HG02884 (cell line): ENCODE measurements around the gene GRID1.
"Not testable (repeated sequence)": the region's sequence is repeated elsewhere in the genome, so short reads cannot be mapped to it uniquely, and the experiment has no call there.

Experiments used
- ATAC-seq: cut with Tn5 transposase; IDR thresholded peaks from one replicate; pipeline ENCODE4 v1.9.1; 2021; ENCODE audit warnings: mild to moderate bottlenecking, moderate library complexity; ENCODE audit not compliant: unreplicated experiment

Gene GRID1

DNA sequence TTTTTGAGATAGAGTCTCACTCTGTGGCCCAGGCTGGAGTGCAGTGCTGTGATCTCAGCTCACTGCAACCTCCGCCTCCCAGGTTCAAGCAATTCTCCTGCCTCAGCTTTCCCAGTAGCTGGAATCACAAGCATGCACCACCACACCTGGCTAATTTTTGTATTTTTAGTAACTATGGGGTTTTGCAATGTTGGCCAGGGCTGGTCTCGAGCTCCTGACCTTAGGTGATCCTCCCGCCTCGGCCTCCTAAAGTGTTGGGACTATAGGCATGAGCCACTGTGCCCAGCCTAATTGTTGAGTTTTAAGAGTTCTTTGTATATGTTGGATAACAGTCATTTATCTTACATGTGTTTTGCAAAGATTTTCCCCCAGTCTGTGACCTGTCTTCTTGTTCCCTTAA, 667.5 kb downstream of the GRID1 start:
- ATAC-seq, result not testable (repeated sequence)

DNA sequence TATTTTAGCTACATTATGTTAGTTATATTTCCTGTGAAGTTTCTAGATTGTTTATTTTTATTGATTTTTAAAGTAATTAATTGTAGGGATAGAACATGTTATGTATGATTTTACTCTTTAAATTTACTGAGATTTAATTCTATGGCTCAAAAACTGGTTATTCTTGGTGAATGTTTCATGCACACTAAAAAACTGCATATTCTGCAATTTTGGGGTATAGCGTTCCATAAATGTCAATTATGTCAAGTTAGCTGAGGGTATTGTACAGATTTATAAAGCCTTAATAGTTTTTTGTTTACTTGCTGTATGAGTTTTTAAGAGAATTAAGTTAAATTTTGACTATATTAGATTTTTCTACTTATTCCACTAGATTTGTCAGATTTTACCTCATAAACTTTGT, 669.7 kb downstream of the GRID1 start:
- no peak for ATAC-seq

GRCh38 chr10:85682621-85683020, 684.0 kb downstream of the GRID1 start:
- no peak for ATAC-seq

GRCh38 chr10:85679710-85680109, 686.9 kb downstream of the GRID1 start:
- ATAC-seq, result no peak

GRCh38 chr10:85679061-85679460, 687.5 kb downstream of the GRID1 start:
- no peak for ATAC-seq

GRCh38 chr10:85674851-85675250, 691.7 kb downstream of the GRID1 start:
- no peak for ATAC-seq

- no peak for ATAC-seq
Measured at GRCh38 chr10:85673270-85673669, 693.3 kb downstream of the GRID1 start.

DNA sequence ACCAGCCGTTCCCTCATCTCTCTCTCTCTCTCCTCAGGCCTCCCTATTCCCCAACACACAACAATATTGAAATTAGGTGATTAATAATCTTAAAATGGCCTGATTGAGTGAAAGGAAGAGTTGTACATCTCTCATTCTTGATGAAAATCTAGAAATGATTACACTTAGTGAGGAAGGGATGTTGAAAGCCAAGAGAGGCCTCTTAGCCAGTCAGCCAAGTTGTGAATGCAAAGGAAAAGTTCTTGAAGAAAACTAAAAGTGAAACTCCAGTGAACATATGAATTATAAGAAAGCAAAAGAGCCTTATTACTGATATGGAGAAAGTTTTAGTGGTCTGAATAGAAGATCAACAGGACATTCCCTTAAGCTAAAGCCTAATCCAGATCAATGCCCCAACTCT, 695.1 kb downstream of the GRID1 start:
- ATAC-seq, result no peak

DNA sequence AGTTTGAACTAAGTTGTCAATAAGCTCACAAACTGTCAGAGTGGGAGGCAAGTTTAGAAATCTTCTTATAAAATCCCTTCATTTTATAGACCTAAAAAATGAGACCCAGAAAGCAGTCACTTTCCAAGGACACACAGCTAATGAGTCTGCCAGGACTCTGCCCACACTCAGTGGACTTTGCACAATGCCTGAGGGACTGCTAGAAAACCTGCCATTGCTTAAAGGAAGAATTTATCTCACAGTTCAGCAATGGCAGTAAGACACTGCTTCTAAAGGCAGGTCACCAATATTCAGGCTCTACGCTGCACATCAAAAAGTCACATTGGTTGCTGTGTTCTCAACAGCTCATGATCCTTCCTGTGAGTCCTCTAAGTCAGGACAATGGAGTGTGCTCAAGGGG, 698.1 kb downstream of the GRID1 start:
- ATAC-seq, result no peak

DNA sequence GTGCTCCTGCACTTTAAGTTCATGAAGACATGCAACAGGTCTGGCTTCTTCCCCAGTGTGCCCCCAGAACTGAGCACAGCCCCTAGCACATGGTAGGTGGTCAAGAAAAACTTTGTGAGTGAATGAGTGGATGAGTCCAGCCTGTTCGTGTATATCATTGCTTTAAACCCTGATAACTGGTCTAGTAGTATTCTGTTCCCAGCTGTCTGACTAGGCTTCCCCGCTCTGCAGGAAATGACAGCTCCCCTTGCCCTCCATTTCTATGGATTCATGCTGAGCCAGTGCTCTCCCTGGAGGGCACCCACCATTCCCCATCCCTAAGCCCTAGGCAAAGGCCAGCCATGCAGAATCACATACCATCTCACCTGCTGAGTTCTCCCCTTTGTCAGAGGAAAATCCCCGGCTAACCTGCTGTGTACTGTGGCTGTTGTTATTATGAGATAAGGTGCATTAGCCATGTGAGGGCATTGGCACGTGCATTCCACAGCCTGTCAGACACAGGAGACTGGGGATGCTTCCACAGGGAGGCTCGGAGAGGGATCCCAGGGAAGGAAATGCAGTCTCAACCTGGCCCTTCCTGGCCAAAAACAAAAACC, 698.9 kb downstream of the GRID1 start:
- ATAC-seq, result no peak

DNA sequence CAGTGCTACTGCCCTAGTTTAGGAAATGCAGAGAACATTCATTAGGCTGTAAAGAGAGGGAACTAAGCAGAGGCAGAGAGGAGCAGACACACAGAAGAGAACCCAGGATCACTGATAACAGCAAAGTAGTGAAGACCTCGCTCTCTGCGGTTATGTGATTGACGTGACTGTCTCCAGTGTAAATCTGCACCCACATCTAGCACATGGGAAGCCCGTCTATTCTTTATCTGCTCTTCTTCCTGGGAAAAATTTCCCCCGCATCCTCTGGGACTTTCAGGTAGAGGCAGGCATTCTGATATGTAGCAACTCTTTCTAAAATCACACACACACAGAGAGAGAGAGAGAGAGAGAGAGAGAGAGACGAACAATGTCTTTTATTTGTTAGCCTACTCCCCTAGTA, 699.6 kb downstream of the GRID1 start:
- no peak for ATAC-seq

DNA sequence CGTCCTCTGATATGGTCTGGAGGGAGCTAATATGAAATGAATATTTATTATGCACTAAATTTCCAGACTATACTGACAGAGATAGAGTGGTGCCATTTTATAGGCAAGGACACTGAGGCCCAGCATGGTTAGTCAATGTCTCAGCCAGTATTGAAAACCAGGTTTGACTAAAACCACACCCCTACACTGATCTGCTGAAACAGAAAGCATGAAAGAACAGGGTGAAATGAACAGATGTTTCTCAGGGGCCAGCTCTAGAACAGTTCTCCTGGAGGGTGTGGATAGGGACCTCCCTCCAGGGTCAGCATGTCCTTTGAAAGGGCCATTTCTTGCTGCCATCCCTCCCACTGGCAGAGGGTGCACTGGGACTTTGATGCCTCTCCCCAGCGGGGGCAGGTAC, 700.5 kb downstream of the GRID1 start:
- ATAC-seq, result no peak

DNA sequence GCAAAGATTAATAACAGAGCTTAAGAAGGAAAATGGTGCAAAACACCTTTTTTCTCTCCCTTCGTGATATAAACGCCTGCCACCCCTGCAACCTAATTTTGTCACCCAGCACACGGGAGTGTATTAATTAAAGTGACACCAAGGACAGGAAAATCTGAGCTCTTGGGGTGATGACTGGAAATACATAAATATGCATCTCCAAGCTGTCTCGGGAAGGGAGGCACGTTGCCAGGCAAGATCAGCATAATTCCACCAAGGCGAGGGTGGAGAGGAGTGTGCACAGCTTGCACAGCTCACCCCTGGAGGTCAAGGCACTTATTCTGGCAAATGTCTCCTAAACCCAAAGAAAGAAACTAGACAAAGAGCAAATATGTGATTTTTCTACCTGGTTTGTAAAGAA, 700.9 kb downstream of the GRID1 start:
- ATAC-seq, result no peak

DNA sequence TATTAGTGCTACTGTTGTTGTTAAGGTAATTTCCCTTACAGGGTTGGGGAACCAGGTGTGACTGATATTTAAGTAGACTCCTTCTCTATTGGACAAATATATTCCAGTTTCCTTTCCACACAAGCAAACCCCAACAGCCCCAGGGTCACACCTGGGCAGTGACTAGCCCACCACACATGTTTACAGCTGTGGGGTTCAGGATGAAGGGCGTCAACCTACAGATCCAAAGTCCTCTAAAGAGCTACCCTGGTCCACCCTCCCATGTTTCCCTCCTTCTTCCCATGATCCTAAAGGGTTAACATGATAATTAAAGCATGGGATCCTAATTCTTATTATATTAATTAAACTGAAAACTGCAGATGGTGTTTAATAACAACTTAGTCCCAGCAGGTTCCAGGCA, 701.5 kb downstream of the GRID1 start:
- ATAC-seq, result no peak

- no peak for ATAC-seq
Measured at GRCh38 chr10:85661123-85661522, 705.5 kb downstream of the GRID1 start.

GRCh38 chr10:85659331-85659730, 707.3 kb downstream of the GRID1 start:
- ATAC-seq, result no peak

DNA sequence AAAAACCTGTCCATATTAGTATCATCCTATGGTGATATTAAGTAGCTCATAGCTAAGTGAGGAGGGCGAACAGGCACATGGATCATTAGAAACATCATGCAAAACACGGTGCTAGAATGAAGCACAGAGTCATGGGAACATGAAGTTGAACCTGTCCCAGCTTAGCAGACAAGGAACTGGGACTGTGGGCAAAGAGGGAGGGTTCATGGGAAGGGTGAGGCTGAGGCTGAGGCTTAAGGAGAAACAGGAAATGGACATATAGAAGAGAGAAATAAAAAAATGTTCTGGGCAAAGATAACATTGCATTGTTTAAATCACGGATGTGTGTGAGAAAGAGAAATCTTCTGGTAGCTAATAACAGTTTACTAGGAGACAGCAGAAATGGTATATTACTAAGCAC, 708.1 kb downstream of the GRID1 start:
- ATAC-seq, result no peak

DNA sequence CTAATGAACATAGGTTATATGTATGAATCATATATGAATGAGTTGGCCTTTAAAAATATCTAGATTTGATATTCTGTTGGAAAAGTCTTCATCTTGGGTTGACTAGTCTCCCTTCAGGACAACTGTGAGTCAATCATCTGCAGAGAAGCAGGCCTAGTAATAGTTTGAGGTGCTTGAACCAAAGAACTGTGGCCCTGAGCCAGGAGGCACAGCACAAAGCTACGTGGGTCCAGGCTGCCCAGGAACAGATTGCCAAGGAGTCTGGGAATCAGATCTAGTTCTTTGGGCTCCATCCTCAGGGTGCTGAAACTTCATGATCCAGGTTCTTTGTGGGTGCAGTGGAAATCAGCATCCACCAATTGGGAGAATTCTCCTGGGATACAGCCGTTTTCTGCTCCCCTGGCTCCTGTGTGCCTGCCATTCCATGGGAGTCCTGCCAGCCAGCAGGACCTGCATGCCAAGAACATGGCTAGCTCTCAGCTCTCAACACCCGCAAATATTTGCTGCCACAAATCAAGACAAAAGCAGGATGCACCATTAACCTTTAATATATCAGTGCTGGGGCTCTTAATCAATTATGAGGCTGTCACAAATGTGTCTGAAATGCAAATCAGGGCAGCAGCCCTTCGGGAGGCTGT, 709.0 kb downstream of the GRID1 start:
- ATAC-seq, result no peak

- no peak for ATAC-seq
Measured at GRCh38 chr10:85655411-85655810, 711.2 kb downstream of the GRID1 start.

GRCh38 chr10:85651497-85651882, 715.1 kb downstream of the GRID1 start:
- ATAC-seq, result no peak

DNA sequence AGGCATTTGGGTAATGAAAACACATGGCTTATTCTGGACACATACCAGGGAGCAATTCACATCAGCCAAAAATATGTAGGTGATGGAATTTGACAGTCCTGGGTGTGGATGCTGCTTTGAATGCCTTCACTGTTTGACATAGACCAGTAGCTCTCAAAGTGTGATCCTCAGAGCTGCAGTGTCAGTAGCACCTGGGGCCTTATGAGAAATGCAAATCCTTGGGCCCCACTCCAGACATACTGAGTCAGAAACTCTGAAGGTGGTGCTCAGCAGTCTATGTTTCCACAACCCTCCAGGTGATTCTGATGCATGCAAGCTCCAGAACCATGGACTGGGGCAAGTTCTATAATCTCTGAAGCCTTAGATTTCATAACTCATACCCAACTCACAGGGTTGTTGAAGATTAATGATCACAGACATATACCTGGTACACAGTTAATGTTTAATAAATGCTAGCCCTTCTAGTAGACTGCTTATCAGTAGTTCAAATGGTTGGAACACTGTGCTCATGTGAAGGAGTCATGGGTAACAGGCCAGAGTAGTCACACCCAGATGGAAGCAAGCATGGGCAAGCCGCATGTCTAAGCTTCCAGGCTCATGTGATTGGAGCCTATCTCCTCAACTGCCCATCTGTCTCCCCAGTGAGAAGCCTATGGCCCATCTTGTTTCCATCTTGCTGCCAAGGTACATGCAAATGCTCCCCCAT, 715.7 kb downstream of the GRID1 start:
- no peak for ATAC-seq

DNA sequence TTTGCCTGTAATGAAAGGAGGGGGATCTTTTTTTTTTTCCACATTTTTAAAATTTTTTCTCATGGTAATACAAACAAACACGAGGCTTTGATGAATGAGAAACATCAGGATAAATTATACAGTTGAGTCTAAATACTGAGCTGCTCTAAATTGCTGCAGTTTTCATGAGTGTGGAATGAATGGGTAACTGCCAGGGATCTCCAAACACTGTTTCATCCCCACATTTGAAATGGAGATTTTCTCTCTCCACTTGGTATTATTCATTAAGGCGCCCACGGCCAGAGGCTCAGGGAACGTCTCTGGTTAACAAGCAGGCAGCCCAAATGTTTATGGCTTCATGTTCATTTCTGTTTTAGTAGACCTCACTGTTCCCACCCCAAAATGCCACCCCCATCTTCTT, 717.1 kb downstream of the GRID1 start:
- ATAC-seq, result no peak
